ENCODE measurements around the gene UBE4A.

The UBE4A gene

GRCh38 chr11:118341815-118342489, 17.4 kb upstream of the UBE4A start:
- FAIRE-seq = no peak

DNA sequence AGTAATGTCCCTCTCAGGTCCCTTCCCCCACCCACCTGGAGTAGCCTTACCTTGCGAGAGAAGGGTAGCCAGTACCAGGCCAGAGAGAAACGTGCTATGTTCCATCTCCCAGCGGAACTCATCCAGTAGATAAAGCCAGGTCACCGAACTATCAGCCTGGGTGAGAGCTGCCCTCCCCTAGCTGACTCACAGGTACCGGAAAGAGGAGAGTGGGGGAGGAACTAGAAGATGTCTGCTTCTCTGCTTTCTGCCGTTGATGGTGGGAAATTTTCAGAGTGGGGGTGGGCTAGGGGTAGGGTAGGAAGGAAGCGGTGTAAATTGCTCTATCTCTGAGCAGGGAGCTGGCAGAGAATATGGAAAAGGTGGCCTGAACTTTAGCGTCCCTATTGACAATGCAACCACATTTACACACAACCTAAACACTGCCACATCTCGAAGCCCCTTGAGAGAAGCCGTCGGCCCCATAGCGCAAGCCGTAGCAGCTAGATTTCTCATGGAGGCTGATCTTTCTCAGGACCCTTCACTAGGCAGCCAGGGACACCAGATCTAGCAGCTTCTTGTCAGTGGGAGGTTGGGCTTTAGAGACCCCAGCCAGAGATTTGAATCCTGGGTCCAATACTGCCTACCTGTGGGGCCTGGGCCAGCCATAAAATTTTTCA, 16.8 kb upstream of the UBE4A start, which contains the start of gene CD3D:
Gene CD3D (minus strand): TSS at position 203 of the 659 bp plus-strand sequence. CDS start 98 bp downstream, at position 105.
- FAIRE-seq = no peak

GRCh38 chr11:118343248-118343647, 16.2 kb upstream of the UBE4A start:
- no peak for FAIRE-seq

DNA sequence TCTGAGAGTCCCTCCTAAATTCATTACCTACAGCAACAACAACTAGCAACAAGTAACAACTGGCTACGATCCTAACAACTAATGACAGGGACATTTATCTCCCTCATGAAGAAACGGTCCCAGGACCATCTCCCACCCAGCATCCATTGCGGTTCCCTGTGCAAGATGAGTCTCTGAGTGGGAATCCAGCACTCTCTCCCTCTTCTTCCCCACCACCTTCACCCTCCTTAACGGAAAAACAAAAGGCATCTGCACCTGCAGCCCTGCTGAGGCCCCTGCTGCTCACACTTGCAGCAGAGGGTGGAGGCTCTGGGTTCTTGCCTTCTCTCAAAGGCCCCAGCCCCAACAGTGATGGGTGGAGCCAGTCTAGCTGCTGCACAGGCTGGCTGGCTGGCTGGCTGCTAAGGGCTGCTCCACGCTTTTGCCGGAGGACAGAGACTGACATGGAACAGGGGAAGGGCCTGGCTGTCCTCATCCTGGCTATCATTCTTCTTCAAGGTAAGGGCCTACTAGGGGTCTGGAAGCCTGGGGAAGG, 15.4 kb upstream of the UBE4A start, which contains the start of gene CD3G:
Gene CD3G (plus strand): TSS at position 364 of the 535 bp plus-strand sequence. CDS start 80 bp downstream, at position 444.
- no peak for FAIRE-seq

DNA sequence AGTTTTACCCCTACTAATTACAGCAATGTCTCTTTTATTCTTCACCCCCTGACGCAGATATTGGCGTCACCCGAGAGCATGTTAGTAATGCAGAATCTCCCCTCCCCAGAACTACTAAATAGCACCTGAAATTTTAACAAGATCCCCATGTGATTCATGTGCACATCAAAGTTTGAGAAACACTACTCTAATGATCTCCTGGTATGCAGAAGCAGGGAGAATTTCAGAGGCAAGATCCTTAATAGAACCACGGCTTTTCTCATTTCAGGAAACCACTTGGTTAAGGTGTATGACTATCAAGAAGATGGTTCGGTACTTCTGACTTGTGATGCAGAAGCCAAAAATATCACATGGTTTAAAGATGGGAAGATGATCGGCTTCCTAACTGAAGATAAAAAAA, 9.9 kb upstream of the UBE4A start:
- no peak for FAIRE-seq

GRCh38 chr11:118353084-118353710, 6.2 kb upstream of the UBE4A start:
- FAIRE-seq = peak; percentile 79

- no peak for FAIRE-seq
These were observed 1.3 kb upstream of the UBE4A start for GRCh38 chr11:118358071-118358470.

DNA sequence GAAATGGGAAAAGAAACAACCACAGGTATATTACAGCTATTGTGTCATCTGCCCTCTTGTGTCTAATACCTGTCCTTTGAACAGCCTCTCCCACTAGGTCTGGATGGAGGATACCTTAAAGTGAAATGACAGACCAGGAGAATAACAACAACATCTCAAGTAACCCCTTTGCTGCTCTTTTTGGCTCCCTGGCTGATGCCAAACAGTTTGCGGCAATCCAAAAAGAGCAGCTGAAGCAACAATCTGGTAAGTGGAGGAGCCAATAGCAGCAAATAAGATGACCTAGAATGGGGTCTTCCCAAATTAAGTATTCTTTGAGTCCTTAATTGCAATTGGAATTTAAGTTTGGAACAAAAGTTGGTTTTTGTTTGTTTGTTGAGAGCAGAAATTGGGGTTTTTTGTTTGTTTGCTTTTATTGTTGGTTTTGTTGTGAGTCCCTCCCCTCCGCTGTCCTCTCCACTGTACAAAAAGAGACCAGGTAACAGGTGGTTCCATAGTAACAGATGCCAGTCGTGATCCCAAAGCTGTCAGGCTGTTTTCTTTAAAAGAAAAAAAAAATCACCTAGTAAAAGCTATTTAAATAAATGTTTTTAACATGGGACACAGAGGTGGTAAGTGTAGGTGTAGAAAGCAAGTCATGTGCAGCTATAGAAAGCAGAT, 5.7 kb downstream of the UBE4A start:
- FAIRE-seq = no peak

DNA sequence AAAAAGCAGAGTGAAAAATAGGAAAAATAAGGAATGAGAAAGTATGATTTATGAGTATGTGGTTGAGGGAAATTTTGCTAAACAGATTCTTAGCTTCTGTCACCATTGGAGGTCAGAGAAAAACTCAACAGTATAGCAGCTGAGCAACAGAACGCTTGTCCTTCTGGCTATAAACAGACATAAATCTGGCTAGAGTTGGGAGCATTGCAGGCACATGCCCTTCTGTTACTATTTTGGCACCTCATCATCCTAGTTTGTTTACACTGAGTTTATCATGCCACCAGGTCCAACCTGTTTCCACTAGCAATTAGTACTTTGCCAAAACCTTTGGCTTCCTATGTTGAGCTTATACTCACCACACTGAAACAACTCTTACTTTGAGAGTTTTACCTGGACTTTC, 6.9 kb downstream of the UBE4A start:
- no peak for FAIRE-seq

GRCh38 chr11:118370774-118371173, 11.4 kb downstream of the UBE4A start:
- FAIRE-seq = no peak

DNA sequence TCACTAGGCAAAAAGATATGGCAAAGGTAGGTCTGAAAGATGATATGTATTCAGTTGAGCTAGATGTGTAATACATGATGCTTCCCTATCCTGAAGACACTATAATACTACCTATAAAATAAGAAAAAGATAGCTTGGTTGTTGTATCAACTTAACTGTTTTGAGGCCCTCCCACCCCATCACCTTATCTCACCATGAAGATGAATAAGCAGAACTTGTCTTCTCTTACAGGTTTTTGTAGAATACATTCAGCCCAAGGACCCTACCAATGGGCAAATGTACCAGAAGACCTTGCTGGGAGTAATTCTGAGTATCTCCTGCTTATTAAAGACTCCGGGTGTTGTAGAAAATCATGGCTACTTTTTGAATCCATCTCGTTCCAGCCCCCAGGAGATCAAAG, 13.9 kb downstream of the UBE4A start:
- FAIRE-seq = no peak

- no peak for FAIRE-seq
These were observed 14.5 kb downstream of the UBE4A start for GRCh38 chr11:118373871-118374270.

- no peak for FAIRE-seq
These were observed 15.3 kb downstream of the UBE4A start for GRCh38 chr11:118374729-118375128.

GRCh38 chr11:118375978-118376377, 16.6 kb downstream of the UBE4A start:
- no peak for FAIRE-seq

- no peak for FAIRE-seq
These were observed 20.1 kb downstream of the UBE4A start for GRCh38 chr11:118379497-118379896.

- no peak for FAIRE-seq
These were observed 21.2 kb downstream of the UBE4A start for GRCh38 chr11:118380571-118380970.

DNA sequence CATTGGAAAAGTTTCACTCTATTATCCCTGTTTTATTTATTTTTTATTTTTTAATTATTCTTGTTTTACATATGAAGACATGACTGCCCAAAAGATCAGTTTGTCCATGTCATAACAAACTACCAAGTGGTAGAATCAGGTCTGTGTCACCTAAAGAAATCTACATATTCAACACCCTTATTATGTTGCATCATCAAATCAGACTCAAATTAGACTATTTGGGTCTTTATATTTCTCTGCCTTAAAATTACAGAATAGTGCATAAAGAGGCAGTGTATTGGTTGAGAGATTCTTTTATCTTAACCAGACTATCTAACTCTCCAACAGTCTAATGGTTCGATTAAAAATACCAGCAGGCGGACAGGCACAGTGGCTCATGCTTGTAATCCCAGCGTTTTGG, 23.6 kb downstream of the UBE4A start:
- no peak for FAIRE-seq

DNA sequence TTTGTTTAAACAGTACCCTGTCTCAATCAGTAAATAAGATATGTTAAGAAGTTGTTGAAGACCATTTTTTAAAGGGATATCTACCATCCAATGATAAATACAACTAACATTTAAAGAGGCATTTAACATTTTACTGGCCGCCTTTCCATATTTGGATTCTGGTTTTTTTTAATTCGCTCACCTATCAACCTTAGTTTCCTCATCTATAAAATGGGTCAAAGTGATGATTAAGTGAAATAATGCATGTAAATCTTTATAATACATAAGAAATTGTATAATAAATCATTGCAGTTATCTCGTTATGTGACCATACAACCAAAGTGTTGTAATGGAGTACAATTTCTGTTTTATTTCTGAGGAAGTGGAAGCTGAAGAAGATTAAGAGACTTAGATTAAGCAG, 24.3 kb downstream of the UBE4A start:
- no peak for FAIRE-seq

DNA sequence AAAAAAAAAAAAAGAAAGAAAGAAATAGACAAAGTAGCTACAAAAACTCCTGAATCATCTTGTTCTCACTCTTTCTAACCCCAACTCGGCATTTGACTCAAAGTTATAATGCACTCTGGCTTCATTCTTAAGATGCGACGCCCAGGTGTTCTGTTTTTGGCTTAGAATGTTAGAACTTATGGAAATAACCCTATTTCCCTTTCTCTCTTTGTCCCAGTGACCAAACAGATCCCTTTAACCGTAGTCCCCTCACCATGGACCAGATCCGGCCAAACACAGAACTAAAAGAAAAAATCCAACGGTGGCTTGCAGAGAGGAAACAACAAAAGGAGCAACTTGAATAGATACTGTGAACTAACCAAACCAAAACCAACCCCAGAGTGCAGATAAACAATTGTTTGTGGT, 36.7 kb downstream of the UBE4A start:
- FAIRE-seq = no peak

DNA sequence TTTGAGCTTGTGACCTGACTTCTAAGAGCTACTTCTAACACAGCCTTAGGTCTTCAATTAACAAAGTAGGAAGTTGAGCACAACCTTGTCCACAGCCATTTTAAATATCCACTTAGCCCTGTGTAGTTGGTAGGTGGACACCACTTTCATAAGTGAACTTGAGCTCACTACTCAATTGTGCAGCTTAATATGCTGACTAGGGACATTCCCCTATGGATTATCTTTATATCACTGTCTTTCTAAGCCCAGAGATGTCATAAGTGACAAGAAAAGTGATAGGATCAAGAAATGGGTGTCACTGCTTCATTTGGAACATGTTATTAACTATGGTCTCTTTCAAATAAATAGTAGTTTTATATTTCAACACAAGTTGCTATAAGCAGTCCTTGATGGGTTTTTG, 38.0 kb downstream of the UBE4A start:
- FAIRE-seq = no peak

DNA sequence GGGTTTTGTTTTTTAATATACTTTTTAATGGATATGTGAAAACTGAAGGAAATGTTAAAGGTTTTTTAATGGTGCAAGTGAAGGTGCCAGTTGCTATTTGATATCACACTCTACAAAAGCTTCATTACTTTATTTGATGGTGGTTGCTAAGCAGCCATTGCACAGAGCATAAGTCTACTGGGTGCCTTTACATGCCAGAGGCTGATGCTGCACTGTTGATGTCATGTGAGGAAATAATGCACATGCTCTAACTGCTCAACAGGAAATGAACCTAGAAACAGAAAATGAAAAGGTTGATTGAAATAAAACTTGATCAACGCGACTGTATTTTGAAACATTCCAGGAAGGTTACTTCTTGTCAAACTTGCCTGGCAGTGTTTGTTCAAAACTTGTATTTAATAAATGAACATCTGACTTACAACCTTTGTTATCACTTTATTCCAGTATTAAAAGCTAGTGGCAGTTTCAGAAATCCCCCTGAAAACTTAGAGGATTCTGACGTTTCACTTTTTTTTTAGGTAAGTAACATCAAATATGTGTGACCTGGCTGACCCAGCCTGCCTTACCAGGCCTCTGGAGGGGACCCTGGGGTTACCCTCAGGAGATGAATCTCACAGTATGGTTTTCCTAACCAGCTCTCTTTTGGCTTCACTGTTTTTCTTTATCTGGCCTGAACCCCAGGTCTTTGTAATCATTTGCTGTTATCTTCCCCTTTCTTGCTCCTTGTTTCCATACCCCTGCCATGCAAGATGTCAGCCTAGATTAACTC, 39.6 kb downstream of the UBE4A start:
- FAIRE-seq = no peak

DNA sequence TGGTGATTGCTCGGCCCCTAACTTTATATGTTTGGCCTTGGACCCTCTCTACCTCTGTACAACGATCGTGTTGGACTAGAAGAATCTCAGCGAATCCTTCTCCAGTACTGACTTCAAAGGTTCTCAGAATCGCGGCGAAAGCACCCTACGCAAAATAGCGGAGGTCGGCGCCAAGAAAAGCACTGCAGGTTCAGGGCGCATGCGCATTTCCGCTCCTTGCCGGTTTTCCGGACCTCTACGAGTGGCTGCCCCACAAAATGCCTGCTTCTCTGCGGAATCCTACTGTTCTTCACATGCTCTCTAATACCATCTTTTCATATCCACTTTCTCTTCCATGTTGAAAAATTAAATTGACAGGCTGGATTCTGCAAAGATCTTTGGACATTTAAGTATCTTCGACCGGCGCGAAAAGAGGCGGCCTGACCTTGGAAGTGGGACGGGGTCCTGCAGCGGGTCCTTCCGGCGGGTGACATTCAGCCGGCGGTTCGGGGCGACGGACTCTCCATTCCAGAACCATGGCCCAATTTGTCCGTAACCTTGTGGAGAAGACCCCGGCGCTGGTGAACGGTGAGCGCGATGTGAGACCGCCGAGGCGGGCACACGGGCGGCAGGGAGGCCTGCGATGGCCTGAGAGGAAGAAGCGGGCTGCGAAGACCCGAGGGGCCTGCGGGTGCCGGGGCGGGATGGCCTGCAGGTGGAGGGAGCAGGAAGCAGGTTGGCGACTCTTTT, 41.9 kb downstream of the UBE4A start, which contains the start of gene ATP5MG:
Gene ATP5MG (plus strand): TSS at position 456 of the 729 bp plus-strand sequence. CDS start 60 bp downstream, at position 516.
- FAIRE-seq = peak; percentile 87

Measured in islet of Langerhans (tissue), 1 donor.